Small intestine (tissue), 16 donors: ENCODE data around the gene C1orf53. TPM values are rescaled to one million over a fixed set of nuclear protein-coding genes. Genes with fewer than 3 reads are reported as not detected.
A peak's percentile ranks its signal among the peaks of the same experiment; 100 is the strongest.
"Not testable (repeated sequence)": the region's sequence is repeated elsewhere in the genome, so short reads cannot be mapped to it uniquely, and the experiment has no call there.

Experiments
- DNase-seq, 2 donors: peaks; one replicate each; pipeline versions ENCODE4 v3.0.0 to v3.0.0-alpha.2; 2013
- FAIRE-seq: peaks from 2 replicates; lab custom pipeline; 2012; peaks lifted over from hg19 to GRCh38; lab: Jason Lieb, UNC
- H3K27ac ChIP-seq, 3 donors: one replicate each; pipeline ENCODE4 v1.5.1; 2013; ENCODE audit warnings: low read length in 2 of 3, mild to moderate bottlenecking in 2 of 3, control low read depth in 1 of 3, inconsistent platforms in 1 of 3, low read depth in 1 of 3, moderate library complexity in 1 of 3
- H3K27me3 ChIP-seq, 3 donors: one replicate each; pipeline ENCODE4 v1.6.1; 2013; ENCODE audit warnings: low read length in 3 of 3, inconsistent platforms in 1 of 3; ENCODE audit not compliant: control insufficient read depth in 3 of 3, insufficient read depth in 3 of 3
- H3K36me3 ChIP-seq, 3 donors: one replicate each; pipeline ENCODE4 v1.6.1; 2013; ENCODE audit warnings: low read length in 3 of 3, inconsistent platforms in 1 of 3, low read depth in 1 of 3, mild to moderate bottlenecking in 1 of 3, moderate library complexity in 1 of 3; ENCODE audit not compliant: control insufficient read depth in 3 of 3, insufficient read depth in 2 of 3
- H3K4me1 ChIP-seq, 3 donors: one replicate each; pipeline ENCODE4 v1.6.1; 2013; ENCODE audit warnings: low read length in 2 of 3, inconsistent platforms in 1 of 3, low read depth in 1 of 3, mild to moderate bottlenecking in 1 of 3, moderate library complexity in 1 of 3; ENCODE audit not compliant: control insufficient read depth in 3 of 3, insufficient read depth in 2 of 3
- H3K4me3 ChIP-seq, 3 donors: one replicate each; pipeline ENCODE4 v1.5.1; 2013; ENCODE audit warnings: low read length in 3 of 3, control low read depth in 1 of 3, inconsistent platforms in 1 of 3, low read depth in 1 of 3, mild to moderate bottlenecking in 1 of 3, moderate library complexity in 1 of 3
- H3K9me3 ChIP-seq, 2 donors: one replicate each; pipeline ENCODE4 v1.6.1; 2013; ENCODE audit warnings: low read depth in 1 of 2, low read length in 1 of 2; ENCODE audit not compliant: control insufficient read depth in 2 of 2, insufficient read depth in 1 of 2
- WGBS, 3 donors: extraction: QIAGEN DNeasy Blood & Tissue Kit; methylation state at CpG; one replicate each; pipeline ENCODE4 v1.1.7; 2013; 5-methylcytosine and 5-hydroxymethylcytosine counted together
- long read RNA-seq, 10 donors: transcript quantifications; one replicate each; lab custom pipeline, GENCODE V29; 2026
- polyA plus RNA-seq, 4 donors: library from polyadenylated mRNA; stranded (reverse) in 3 of 4; unstranded in 1 of 4; fragments of 200-250 nt in 3 of 4; fragments of 120-200 nt in 1 of 4; gene quantifications; one replicate each; pipeline versions ENCODE4 v1.2.1 to v1.2.3, GENCODE V29; 2013
- donor health status: healthy with polysubstance abuse.
- donor health status: control.
- donor health status: control.
- donor health status: Bipolar disorder and iron deficiency.
- donor health status: healthy.

C1orf53 gene
- polyA plus RNA-seq, result 10 to 100 TPM in 2 of 4 donors, 1 to 10 TPM in 2; 8.6 to 16.8 (median 10.7) TPM
- long read RNA-seq, donor 1, result 0 reads
- long read RNA-seq, donor 2, partial matches to known transcripts, result 0 of 3 reads
- long read RNA-seq, donor 2, other reads (novel, unspliced or antisense), result 0 of 3 reads
- long read RNA-seq, donor 3, transcript C1orf53-201 (3 exons, 588 nt), result major isoform, 9 of 9 reads
- long read RNA-seq, donor 3, partial matches to known transcripts, result 0 of 9 reads
- long read RNA-seq, donor 3, other reads (novel, unspliced or antisense), result 0 of 9 reads
- long read RNA-seq, donor 4, result 0 reads
- long read RNA-seq, donor 5, transcript C1orf53-201 (3 exons, 588 nt), result major isoform, 7 of 7 reads
- long read RNA-seq, donor 5, partial matches to known transcripts, result 0 of 7 reads
- long read RNA-seq, donor 5, other reads (novel, unspliced or antisense), result 0 of 7 reads
- long read RNA-seq, donor 6, transcript C1orf53-201 (3 exons, 588 nt), result major isoform, 9 of 9 reads
- long read RNA-seq, donor 6, partial matches to known transcripts, result 0 of 9 reads
- long read RNA-seq, donor 6, other reads (novel, unspliced or antisense), result 0 of 9 reads
- long read RNA-seq, donor 7, result 0 reads
- long read RNA-seq, donor 8, result 0 reads
- long read RNA-seq, donor 9, partial matches to known transcripts, result 0 of 3 reads
- long read RNA-seq, donor 9, other reads (novel, unspliced or antisense), result 0 of 3 reads
- long read RNA-seq, donor 10, transcript C1orf53-201 (3 exons, 588 nt), result major isoform, 9 of 9 reads
- long read RNA-seq, donor 10, partial matches to known transcripts, result 0 of 9 reads
- long read RNA-seq, donor 10, other reads (novel, unspliced or antisense), result 0 of 9 reads

DNA sequence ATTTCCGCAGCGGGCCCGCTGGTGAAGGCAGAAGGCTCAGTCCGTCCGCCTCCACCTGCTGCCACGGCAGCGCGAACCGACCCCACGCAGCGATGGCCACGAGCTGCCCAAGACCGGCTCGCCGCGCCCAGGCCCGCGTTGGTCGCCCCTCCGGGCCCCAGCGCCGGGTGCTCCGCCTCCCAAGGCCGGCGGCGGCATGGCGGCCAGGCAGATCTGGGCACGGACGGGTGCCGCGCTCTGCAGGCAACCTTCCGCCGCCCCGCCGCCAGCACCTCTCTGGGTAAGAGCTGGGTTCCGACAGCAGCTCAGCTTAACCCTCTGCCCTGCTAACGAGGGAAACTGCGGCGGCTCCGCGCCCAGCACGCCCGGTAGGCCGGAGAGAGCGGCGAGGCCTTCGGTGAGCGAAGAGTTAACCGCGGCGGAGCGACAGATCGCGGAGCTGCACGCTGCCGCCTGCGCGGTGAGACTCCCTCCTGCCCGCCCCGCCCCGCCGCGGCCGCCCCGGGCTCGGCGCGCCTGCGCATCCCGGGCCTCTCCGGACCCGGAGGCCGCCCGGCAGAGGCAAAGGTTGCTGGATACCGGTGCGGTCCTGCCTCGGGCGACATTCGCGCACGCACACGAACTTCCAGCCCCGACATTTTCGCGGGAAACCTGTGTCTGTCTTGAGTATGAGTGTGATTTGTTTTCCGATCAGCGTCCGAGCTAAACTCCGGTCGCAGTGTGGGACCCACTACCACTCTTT, at the start of gene C1orf53:
Gene C1orf53, plus strand, starts transcription at position 177 of the 742 bp plus-strand sequence. Its CDS starts 20 bp downstream, at position 197.
- DNase-seq, result peak; percentile 91 to 97
- H3K4me3 ChIP-seq, result peak within 1 kb of the TSS; percentile 63 to 66 (median 64)
- H3K9me3 ChIP-seq, result no peaks in the 10 kb centered on the region
- 0 to 1% (median 1%) methylated on average over 72 to 90 of the region's 90 CpGs for WGBS, 3 donors
- no peaks in the 10 kb centered on the region for H3K36me3 ChIP-seq
- H3K27ac ChIP-seq, result peak within 1 kb of the TSS; percentile 89 to 91 (median 89)
- no peak for FAIRE-seq
- peaks cover 0 to 7% (median 0%) of the 10 kb centered on the region in 3 donors for H3K4me1 ChIP-seq
- peaks cover 0 to 29% (median 8%) of the 10 kb centered on the region in 3 donors for H3K27me3 ChIP-seq

DNA sequence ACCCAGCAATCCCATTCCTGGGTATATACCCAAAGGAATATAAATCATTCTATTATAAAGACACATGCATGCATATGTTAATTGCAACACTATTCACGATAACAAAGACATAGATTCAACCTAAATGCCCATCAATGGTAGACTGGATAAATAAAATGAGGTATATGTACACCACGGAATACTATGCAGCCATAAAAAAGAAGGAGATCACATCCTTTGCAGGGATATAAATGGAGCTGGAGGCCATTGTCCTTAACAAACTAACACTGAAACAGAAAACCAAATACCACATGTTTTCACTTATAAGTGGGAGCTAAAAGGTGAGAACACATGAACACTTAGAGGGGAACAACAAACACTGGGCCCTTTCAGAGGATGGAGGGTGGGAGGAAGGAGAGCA, 46.7 kb upstream of the C1orf53 start:
- DNase-seq, H3K36me3 ChIP-seq, H3K4me1 ChIP-seq, H3K4me3 ChIP-seq, FAIRE-seq, H3K27me3 ChIP-seq, H3K9me3 ChIP-seq, H3K27ac ChIP-seq: not testable (repeated sequence)
- 86 to 90% (median 87%) methylated on average over 2 of the region's 2 CpGs for WGBS, 3 donors

DNA sequence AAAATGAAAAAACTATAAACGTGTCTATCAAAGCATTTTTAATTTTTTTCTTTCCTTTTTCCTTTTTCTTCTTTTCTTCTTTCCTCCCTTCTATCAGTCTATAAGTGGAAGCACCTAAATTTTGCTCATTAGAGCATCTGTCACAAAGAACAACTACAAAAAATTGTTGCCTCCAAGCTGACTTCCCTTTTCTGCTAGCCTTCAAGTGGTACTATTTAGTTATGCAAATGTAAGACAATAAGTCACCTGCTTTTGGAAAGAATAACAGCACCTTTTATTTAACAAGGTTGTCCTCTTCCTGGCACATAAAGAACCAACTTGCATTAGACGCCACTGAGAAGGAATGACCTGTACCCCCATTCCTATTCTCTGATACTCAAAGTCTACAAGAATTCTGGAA, 45.0 kb upstream of the C1orf53 start:
- 75 to 91% (median 80%) methylated on average over 2 of the region's 2 CpGs for WGBS, 3 donors

GRCh38 chr1:197859024-197859423, 43.4 kb upstream of the C1orf53 start:
- Histone ChIP-seq H3K9me3 (no peaks in the 10 kb centered on the region), H3K36me3 (no peaks in the 10 kb centered on the region), H3K27me3 (no peaks in the 10 kb centered on the region), H3K4me3 (no peak overlapping the region), H3K4me1 (no peaks in the 10 kb centered on the region), H3K27ac (no peak overlapping the region)
- FAIRE-seq, result no peak
- no peak for DNase-seq
- 65 to 86% (median 81%) methylated on average over 1 of the region's 1 CpG for WGBS, 3 donors

More for the DNA sequence above, 45.0 kb upstream of the C1orf53 start:
- Histone ChIP-seq H3K27me3 (no peaks in the 10 kb centered on the region), H3K36me3 (no peaks in the 10 kb centered on the region), H3K27ac (no peak overlapping the region), H3K4me3 (no peak overlapping the region), H3K4me1 (no peaks in the 10 kb centered on the region), H3K9me3 (no peaks in the 10 kb centered on the region)
- FAIRE-seq, result no peak
- DNase-seq, result no peak

GRCh38 chr1:197862221-197862620, 40.2 kb upstream of the C1orf53 start:
- 84 to 94% (median 92%) methylated on average over 3 of the region's 3 CpGs for WGBS, 3 donors
- FAIRE-seq (no peak), DNase-seq (no peak)
- H3K4me1 ChIP-seq, result no peaks in the 10 kb centered on the region
- no peak overlapping the region for H3K27ac ChIP-seq
- no peaks in the 10 kb centered on the region for H3K9me3 ChIP-seq
- no peak overlapping the region for H3K4me3 ChIP-seq
- no peaks in the 10 kb centered on the region for H3K36me3 ChIP-seq
- no peaks in the 10 kb centered on the region for H3K27me3 ChIP-seq

GRCh38 chr1:197862671-197863070, 39.8 kb upstream of the C1orf53 start:
- Histone ChIP-seq H3K27me3 (no peaks in the 10 kb centered on the region), H3K4me1 (no peaks in the 10 kb centered on the region), H3K36me3 (no peaks in the 10 kb centered on the region), H3K9me3 (no peaks in the 10 kb centered on the region), H3K4me3 (no peak overlapping the region), H3K27ac (peak overlapping the region in 1 of 3 donors; percentile 30)
- DNase-seq (peak in 1 of 2 donors; percentile 55), FAIRE-seq (no peak)

DNA sequence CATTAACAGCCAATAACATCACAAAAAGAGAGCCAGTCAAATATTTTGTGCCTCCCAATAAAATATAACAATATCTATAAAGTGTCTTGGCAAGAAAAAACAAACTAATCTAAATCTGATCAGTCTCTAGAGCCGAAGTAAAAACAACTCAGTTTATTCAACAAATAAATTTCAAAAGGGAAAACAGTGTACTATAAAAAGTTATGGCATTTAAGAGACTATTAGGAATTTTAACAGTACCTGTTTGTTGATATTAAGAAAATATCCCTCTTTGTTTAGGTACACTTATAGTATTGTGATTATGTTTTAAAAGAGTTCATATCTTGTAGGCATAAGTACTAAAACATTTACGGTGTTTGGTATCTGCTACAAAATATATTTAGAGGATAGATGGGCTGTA, 36.6 kb upstream of the C1orf53 start:
- Histone ChIP-seq H3K27ac (no peak overlapping the region), H3K9me3 (no peaks in the 10 kb centered on the region), H3K4me1 (no peaks in the 10 kb centered on the region), H3K27me3 (no peaks in the 10 kb centered on the region), H3K4me3 (no peak overlapping the region), H3K36me3 (no peaks in the 10 kb centered on the region)
- DNase-seq (no peak), FAIRE-seq (no peak)
- WGBS, 3 donors, result 69 to 79% (median 78%) methylated on average over 2 of the region's 2 CpGs
